K562 (cell line): ENCODE results near the gene CRADD. TPM values are rescaled to one million over a fixed set of nuclear protein-coding genes. Genes with fewer than 3 reads are reported as not detected.

Experiments
- CBX1 ChIP-seq: sonication (generic); IDR thresholded peaks from 2 replicates; pipeline ENCODE4 v1.6.1; 2016; ENCODE audit warnings: antibody characterized with exemption, low read depth, mild to moderate bottlenecking
- CCAR2 ChIP-seq: fragments of 200-400 bp; formaldehyde crosslinking; IDR thresholded peaks from 2 replicates; pipeline ENCODE4 v1.6.1; 2017; ENCODE audit warnings: mild to moderate bottlenecking, low read depth, low read length
- CXXC5 ChIP-seq: fragments of 250-450 bp; sonication (Bioruptor Pico); IDR thresholded peaks from 2 replicates; pipeline ENCODE4 v1.8.0; 2022; ENCODE audit warnings: inconsistent platforms, mild to moderate bottlenecking, moderate library complexity
- DMBX1 ChIP-seq: fragments of 250-450 bp; sonication (Bioruptor Pico); IDR thresholded peaks from 2 replicates; pipeline ENCODE4 v1.8.0; 2022; ENCODE audit warnings: inconsistent platforms, mild to moderate bottlenecking, moderate library complexity, borderline replicate concordance
- GABPA ChIP-seq: fragments of 200-800 bp; sonication (Bioruptor generic); conservative IDR thresholded peaks from 2 replicates; pipeline ENCODE4 v1.6.1; 2016; ENCODE audit warnings: low read depth, missing genetic modification characterization, missing compliant biosample characterization
- KLF6 ChIP-seq: fragments of 250-450 bp; sonication (Bioruptor Pico); IDR thresholded peaks from 2 replicates; pipeline ENCODE4 v1.4.0; 2020; ENCODE audit warnings: mild to moderate bottlenecking, moderate library complexity, borderline replicate concordance
- L3MBTL2 ChIP-seq: fragments of 450-650 bp; IDR thresholded peaks from 2 replicates; pipeline ENCODE4 v1.6.1; 2016; ENCODE audit warnings: mild to moderate bottlenecking, moderate library complexity
- MEF2D ChIP-seq: conservative IDR thresholded peaks from 2 replicates; pipeline ENCODE4 v1.6.1; 2016; ENCODE audit warnings: low read depth, missing genetic modification characterization, missing compliant biosample characterization
- MIER1 ChIP-seq: fragments of 450-650 bp; IDR thresholded peaks from 2 replicates; pipeline ENCODE4 v1.6.1; 2016; ENCODE audit warnings: antibody characterized with exemption, mild to moderate bottlenecking, low read depth
- NBN ChIP-seq: fragments of 450-650 bp; IDR thresholded peaks from 2 replicates; pipeline ENCODE4 v1.6.1; 2016; ENCODE audit warnings: low read depth, mild to moderate bottlenecking
- NFRKB ChIP-seq: fragments of 450-650 bp; IDR thresholded peaks from 2 replicates; pipeline ENCODE4 v1.6.1; 2016; ENCODE audit warnings: low read depth
- RAD21 ChIP-seq, 2 experiments: fragments of 250-450 bp in 1 of 2; fragments of 450-650 bp in 1 of 2; sonication (Bioruptor Pico) in 1 of 2; formaldehyde crosslinking in 1 of 2; IDR thresholded peaks in 1 of 2; conservative IDR thresholded peaks in 1 of 2; 2 replicates each; pipeline versions ENCODE4 v1.4.0 to v1.8.0; 2020 to 2022; ENCODE audit warnings: mild to moderate bottlenecking in 2 of 2, moderate library complexity in 1 of 2
- ZNF695 ChIP-seq: fragments of 450-650 bp; formaldehyde crosslinking; IDR thresholded peaks from 2 replicates; pipeline ENCODE4 v1.4.0; 2020; ENCODE audit warnings: mild to moderate bottlenecking, moderate library complexity
- polyA plus RNA-seq, 8 experiments: library from polyadenylated mRNA; depleted of rRNA in 4 of 8; stranded (reverse) in 5 of 8; unstranded in 3 of 8; fragments of >200 nt; fragmentation: Nextera tagmentation in 2 of 8; fragmentation: Illumina TruSeq in 1 of 8; extraction: Ambion mirVana in 2 of 8; extraction: Trizol in 1 of 8; gene quantifications; 2 replicates each; pipeline versions ENCODE4 v1.2.1 to v1.2.3, GENCODE V29; 2011 to 2014; ENCODE audit warnings: inconsistent platforms in 1 of 8, missing spikeins in 1 of 8
- total RNA-seq, 7 experiments: library from RNA; depleted of rRNA in 6 of 7; stranded (reverse); fragments of >200 nt in 6 of 7; fragmentation: Illumina TruSeq in 2 of 7; extraction: Trizol in 2 of 7; gene quantifications; 2 replicates each; pipeline versions ENCODE4 v1.2.1 to v1.2.3, GENCODE V29; 2011 to 2021; ENCODE audit warnings: low replicate concordance in 1 of 7
- TF ChIP-seq, protein P1 (sequence below): fragments of 450-650 bp; IDR thresholded peaks from 2 replicates; pipeline ENCODE4 v1.6.1; 2017; ENCODE audit warnings: antibody characterized with exemption, mild to moderate bottlenecking
- TF ChIP-seq, protein P2 (sequence below): fragments of 450-650 bp; IDR thresholded peaks from 2 replicates; pipeline ENCODE4 v1.7.0; 2016; ENCODE audit warnings: borderline replicate concordance

The CRADD gene
- total and polyA plus RNA-seq, 9 of the 15 experiments (the other 6 are each of a cell fraction or from before 2014, with no cell fraction given) = 20.5 to 41.1 (median 25.9) TPM

DNA sequence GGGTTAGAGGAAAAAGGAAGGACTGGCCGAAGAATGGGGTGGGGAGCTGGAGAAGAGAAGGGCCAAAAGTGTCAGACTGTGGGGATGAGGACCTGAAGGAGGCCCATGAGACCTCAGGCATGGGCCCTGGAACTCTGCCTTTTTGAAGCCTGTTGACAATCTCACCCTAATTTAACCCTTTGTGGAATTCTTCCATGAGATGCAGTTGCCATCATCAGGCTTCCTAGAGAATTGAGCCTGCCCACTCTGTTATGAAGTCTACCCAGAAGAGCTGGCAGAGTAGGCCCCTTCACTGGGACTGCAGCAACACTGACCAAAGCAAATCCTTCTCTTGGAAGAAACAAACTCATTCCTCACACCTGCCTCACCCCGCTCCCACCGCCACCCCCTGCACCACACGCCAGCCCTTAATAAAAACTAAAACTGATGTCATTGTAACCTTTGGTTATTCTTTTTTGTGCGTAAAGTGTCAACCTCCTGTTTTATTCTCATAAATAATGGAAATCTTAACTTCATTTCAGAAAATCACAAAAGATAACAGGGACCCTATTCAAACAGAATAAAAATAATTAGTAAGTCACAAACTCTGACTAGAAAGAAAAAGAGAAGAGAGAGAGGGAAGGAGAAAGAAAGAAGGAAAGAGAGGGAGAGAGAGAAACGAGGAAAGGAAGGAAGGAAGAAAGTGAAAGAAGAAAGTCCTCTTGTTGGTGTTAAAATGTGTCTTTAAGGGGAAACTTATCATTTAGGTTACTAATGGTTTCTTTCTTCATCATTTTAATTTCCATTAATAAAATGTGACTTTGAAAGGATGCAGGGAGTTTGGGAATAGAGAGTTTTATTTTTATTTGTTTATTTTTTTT, 61.3 kb downstream of the CRADD start (continued):
- TF ChIP-seq, protein P1, sequence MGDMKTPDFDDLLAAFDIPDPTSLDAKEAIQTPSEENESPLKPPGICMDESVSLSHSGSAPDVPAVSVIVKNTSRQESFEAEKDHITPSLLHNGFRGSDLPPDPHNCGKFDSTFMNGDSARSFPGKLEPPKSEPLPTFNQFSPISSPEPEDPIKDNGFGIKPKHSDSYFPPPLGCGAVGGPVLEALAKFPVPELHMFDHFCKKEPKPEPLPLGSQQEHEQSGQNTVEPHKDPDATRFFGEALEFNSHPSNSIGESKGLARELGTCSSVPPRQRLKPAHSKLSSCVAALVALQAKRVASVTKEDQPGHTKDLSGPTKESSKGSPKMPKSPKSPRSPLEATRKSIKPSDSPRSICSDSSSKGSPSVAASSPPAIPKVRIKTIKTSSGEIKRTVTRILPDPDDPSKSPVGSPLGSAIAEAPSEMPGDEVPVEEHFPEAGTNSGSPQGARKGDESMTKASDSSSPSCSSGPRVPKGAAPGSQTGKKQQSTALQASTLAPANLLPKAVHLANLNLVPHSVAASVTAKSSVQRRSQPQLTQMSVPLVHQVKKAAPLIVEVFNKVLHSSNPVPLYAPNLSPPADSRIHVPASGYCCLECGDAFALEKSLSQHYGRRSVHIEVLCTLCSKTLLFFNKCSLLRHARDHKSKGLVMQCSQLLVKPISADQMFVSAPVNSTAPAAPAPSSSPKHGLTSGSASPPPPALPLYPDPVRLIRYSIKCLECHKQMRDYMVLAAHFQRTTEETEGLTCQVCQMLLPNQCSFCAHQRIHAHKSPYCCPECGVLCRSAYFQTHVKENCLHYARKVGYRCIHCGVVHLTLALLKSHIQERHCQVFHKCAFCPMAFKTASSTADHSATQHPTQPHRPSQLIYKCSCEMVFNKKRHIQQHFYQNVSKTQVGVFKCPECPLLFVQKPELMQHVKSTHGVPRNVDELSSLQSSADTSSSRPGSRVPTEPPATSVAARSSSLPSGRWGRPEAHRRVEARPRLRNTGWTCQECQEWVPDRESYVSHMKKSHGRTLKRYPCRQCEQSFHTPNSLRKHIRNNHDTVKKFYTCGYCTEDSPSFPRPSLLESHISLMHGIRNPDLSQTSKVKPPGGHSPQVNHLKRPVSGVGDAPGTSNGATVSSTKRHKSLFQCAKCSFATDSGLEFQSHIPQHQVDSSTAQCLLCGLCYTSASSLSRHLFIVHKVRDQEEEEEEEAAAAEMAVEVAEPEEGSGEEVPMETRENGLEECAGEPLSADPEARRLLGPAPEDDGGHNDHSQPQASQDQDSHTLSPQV = peak; percentile 70; the same call in 1 of the 2 replicates
- TF ChIP-seq CXXC5 (CRISPR knock-in tag) (peak; percentile 45), DMBX1 (CRISPR knock-in tag) (peak; percentile 48; the same call in 1 of the 2 replicates), GABPA (tag) (0 out of 2 replicates have a peak, but pooled peaks have one; percentile 13), CBX1 (no peak), MEF2D (tag) (peak; percentile 44; the same call in 1 of the 2 replicates), NBN (0 out of 2 replicates have a peak, but pooled peaks have one; percentile 52), CCAR2 (no peak), ZNF695 (CRISPR knock-in tag) (no peak), NFRKB (peak; percentile 51; the same call in 1 of the 2 replicates), L3MBTL2 (peak; percentile 55), MIER1 (0 out of 2 replicates have a peak, but pooled peaks have one; percentile 21), RAD21 (CRISPR knock-in tag; conservative IDR thresholded peaks at IDR 0.05 in 1 of 2, IDR thresholded peaks at IDR 0.05 in 1 of 2) (peak in 1 of 2 experiments; percentile 25; a peak in 2 of 4 replicates), KLF6 (0 out of 2 replicates have a peak, but pooled peaks have one; percentile 45)
- TF ChIP-seq, protein P2, sequence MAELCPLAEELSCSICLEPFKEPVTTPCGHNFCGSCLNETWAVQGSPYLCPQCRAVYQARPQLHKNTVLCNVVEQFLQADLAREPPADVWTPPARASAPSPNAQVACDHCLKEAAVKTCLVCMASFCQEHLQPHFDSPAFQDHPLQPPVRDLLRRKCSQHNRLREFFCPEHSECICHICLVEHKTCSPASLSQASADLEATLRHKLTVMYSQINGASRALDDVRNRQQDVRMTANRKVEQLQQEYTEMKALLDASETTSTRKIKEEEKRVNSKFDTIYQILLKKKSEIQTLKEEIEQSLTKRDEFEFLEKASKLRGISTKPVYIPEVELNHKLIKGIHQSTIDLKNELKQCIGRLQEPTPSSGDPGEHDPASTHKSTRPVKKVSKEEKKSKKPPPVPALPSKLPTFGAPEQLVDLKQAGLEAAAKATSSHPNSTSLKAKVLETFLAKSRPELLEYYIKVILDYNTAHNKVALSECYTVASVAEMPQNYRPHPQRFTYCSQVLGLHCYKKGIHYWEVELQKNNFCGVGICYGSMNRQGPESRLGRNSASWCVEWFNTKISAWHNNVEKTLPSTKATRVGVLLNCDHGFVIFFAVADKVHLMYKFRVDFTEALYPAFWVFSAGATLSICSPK = 0 out of 2 replicates have a peak, but pooled peaks have one; percentile 62
